Measurements from ENCODE around the gene CLCN3.

DNA sequence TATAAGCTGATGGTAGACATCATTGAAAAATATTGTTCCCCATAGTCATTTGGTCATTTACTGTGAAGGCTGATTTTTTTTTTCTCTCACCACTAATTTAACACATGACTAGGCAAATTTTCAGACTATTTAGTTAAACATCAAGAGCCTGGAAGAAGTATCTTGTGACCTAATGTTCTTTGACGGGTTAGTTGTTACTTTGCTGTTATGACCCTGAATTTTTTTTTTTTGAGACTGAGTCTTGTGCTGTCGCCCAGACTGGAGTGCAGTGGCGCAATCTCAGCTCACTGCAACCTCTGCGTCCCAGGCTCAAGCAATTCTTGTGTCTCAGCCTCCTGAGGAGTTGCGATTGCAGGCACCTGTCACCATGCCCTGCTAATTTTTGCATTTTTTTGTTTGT, 70.4 kb downstream of the CLCN3 start:
- TF ChIP-seq, protein P1, sequence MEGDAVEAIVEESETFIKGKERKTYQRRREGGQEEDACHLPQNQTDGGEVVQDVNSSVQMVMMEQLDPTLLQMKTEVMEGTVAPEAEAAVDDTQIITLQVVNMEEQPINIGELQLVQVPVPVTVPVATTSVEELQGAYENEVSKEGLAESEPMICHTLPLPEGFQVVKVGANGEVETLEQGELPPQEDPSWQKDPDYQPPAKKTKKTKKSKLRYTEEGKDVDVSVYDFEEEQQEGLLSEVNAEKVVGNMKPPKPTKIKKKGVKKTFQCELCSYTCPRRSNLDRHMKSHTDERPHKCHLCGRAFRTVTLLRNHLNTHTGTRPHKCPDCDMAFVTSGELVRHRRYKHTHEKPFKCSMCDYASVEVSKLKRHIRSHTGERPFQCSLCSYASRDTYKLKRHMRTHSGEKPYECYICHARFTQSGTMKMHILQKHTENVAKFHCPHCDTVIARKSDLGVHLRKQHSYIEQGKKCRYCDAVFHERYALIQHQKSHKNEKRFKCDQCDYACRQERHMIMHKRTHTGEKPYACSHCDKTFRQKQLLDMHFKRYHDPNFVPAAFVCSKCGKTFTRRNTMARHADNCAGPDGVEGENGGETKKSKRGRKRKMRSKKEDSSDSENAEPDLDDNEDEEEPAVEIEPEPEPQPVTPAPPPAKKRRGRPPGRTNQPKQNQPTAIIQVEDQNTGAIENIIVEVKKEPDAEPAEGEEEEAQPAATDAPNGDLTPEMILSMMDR (IDR thresholded peaks at IDR 0.05): no peak
- TF ChIP-seq POLR2A (IDR thresholded peaks at IDR 0.05): no peak
